ENCODE measurements around the gene TMEM18. TPM values are rescaled to one million over a fixed set of nuclear protein-coding genes. Genes with fewer than 3 reads are reported as not detected.

Gene TMEM18
- total and polyA plus RNA-seq, 4 donors = 19.5 to 36.0 (median 21.4) TPM

DNA sequence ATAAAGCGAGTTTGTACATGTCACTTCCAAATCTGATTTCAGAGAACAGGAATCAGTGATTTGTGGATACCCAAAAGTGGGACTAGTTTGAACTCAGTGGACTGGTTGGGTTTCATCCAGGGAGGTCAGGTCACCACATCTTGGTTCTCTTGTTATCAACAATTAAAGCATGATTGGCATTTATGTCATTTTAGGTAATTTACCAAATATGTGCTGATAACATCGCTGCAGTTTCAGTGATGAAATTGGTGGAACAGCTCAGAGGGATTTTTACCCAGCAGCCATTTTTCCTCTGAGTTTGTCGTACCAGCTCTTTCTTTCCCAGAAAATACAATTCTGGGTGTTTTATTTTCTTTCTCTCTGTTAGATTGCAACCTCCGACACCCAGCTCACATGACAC lies 33.4 kb downstream of the TMEM18 start:
- Histone ChIP-seq H3K9me3 (ENCODE audit: control insufficient read depth in 4 of 4, insufficient read depth in 3 of 4, low read length in 3 of 4) (no peaks in the 10 kb centered on the region), H3K9ac (ENCODE audit: insufficient read depth in 1 of 2, low read length in 2 of 2) (no peak overlapping the region), H3K4me3 (no peak overlapping the region), H3K36me3 (ENCODE audit: control insufficient read depth in 4 of 4, insufficient read depth in 4 of 4, low read length in 4 of 4) (no peaks in the 10 kb centered on the region), H3K4me1 (ENCODE audit: control insufficient read depth in 5 of 5, insufficient read depth in 5 of 5, low read length in 5 of 5) (peaks cover 0 to 2% (median 0%) of the 10 kb centered on the region in 5 donors), H3K27ac (ENCODE audit: low read depth in 1 of 2, low read length in 1 of 2) (no peak overlapping the region), H3K27me3 (ENCODE audit: control insufficient read depth in 3 of 3, insufficient read depth in 3 of 3, low read length in 2 of 3) (peaks cover 0 to 3% (median 0%) of the 10 kb centered on the region in 3 donors)
- TF ChIP-seq, protein P1, sequence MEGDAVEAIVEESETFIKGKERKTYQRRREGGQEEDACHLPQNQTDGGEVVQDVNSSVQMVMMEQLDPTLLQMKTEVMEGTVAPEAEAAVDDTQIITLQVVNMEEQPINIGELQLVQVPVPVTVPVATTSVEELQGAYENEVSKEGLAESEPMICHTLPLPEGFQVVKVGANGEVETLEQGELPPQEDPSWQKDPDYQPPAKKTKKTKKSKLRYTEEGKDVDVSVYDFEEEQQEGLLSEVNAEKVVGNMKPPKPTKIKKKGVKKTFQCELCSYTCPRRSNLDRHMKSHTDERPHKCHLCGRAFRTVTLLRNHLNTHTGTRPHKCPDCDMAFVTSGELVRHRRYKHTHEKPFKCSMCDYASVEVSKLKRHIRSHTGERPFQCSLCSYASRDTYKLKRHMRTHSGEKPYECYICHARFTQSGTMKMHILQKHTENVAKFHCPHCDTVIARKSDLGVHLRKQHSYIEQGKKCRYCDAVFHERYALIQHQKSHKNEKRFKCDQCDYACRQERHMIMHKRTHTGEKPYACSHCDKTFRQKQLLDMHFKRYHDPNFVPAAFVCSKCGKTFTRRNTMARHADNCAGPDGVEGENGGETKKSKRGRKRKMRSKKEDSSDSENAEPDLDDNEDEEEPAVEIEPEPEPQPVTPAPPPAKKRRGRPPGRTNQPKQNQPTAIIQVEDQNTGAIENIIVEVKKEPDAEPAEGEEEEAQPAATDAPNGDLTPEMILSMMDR (IDR thresholded peaks at IDR 0.05; ENCODE audit: control extremely low read depth, extremely low read depth) = no peak
- ATAC-seq (ENCODE audit: insufficient read depth, low FRiP score) = no peak
- 82 to 89% methylated on average over 4 of the region's 4 CpGs for WGBS, 2 donors
- DNase-seq = no peak

DNA sequence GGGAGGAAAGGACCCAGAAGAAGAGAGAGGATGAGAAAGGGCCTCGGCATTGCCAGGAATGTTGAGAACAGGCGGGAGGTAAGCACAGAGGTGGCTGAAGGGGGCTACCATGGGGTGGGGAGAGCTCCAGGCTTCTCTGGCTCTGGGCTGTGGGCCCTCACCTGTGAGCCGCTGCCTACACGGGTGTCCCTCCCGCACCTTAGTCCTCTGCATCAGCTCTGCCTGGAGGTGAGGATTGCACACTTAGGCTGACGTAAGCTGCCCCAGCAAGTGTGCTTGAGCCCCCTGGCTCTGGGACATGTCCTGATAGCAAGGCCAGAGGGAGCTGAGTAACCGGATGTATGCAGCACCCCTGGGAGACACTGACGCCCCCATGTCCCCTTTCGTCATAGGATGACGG lies 33.9 kb downstream of the TMEM18 start:
- 86% methylated on average over 10 of the region's 10 CpGs for WGBS, 2 donors
- no peak for DNase-seq
- TF ChIP-seq, protein P1 (IDR thresholded peaks at IDR 0.05; ENCODE audit: control extremely low read depth, extremely low read depth) = no peak

DNA sequence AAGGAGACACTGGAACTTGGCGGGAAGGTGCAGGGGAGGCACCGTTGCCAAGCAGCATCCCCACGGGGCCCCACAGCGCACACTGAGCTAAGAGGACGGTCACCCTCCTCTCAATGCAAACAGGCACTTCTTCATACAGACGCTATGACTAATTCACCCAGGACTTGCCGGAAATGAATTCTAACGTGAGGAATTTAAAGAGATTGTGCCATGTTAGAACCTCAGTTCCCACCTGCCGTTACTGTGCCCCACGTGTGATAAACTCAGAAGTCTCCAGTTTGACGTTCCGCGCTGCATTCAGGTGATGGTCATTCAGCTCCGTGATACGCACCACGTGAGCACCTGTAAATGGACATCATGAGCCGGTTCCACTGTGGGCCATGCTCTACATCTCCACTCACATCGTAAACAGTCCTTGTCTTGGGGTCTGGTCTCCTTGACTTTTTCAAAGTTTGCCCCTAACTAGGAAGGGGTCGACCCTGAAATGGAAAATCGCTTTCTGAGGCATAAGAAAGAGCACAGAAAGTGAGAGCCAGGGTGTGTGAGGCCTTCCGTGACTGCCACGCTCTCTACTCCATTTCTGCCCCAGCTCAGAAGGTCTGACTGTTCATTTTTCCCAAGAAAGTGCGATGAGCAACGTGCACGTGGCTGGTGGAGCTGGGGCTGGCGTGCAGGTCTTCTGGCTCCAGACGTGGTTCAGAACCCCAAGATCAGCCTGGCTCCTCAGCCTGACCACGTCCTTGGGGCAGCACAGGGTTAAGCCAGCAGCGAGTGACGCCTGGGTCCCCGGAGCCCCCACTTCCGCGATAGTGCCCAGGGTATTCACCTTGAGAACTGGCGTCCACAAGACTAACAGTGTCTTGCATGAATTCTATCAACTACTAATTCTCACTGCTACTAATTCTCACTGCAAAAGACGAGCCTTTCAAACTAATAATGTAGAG lies 35.1 kb downstream of the TMEM18 start:
- TF ChIP-seq, protein P1 (IDR thresholded peaks at IDR 0.05; ENCODE audit: control extremely low read depth, extremely low read depth) = no peak
- ATAC-seq (ENCODE audit: insufficient read depth, low FRiP score) (no peak), DNase-seq (no peak)
- Histone ChIP-seq H3K4me3 (no peak overlapping the region), H3K9me3 (ENCODE audit: control insufficient read depth in 4 of 4, insufficient read depth in 3 of 4, low read length in 3 of 4) (no peaks in the 10 kb centered on the region), H3K27me3 (ENCODE audit: control insufficient read depth in 3 of 3, insufficient read depth in 3 of 3, low read length in 2 of 3) (peaks cover 0 to 3% (median 0%) of the 10 kb centered on the region in 3 donors), H3K4me1 (ENCODE audit: control insufficient read depth in 5 of 5, insufficient read depth in 5 of 5, low read length in 5 of 5) (peaks cover 0 to 2% (median 0%) of the 10 kb centered on the region in 5 donors), H3K36me3 (ENCODE audit: control insufficient read depth in 4 of 4, insufficient read depth in 4 of 4, low read length in 4 of 4) (no peaks in the 10 kb centered on the region), H3K9ac (ENCODE audit: insufficient read depth in 1 of 2, low read length in 2 of 2) (no peak overlapping the region), H3K27ac (ENCODE audit: low read depth in 1 of 2, low read length in 1 of 2) (no peak overlapping the region)
- WGBS, 2 donors = 82 to 85% methylated on average over 35 of the region's 35 CpGs

More for the DNA sequence above, 33.9 kb downstream of the TMEM18 start:
- Histone ChIP-seq H3K27me3 (ENCODE audit: control insufficient read depth in 3 of 3, insufficient read depth in 3 of 3, low read length in 2 of 3) (peaks cover 0 to 3% (median 0%) of the 10 kb centered on the region in 3 donors), H3K9ac (ENCODE audit: insufficient read depth in 1 of 2, low read length in 2 of 2) (no peak overlapping the region), H3K4me1 (ENCODE audit: control insufficient read depth in 5 of 5, insufficient read depth in 5 of 5, low read length in 5 of 5) (peaks cover 0 to 2% (median 0%) of the 10 kb centered on the region in 5 donors), H3K27ac (ENCODE audit: low read depth in 1 of 2, low read length in 1 of 2) (no peak overlapping the region), H3K9me3 (ENCODE audit: control insufficient read depth in 4 of 4, insufficient read depth in 3 of 4, low read length in 3 of 4) (no peaks in the 10 kb centered on the region), H3K4me3 (no peak overlapping the region), H3K36me3 (ENCODE audit: control insufficient read depth in 4 of 4, insufficient read depth in 4 of 4, low read length in 4 of 4) (no peaks in the 10 kb centered on the region)
- no peak for ATAC-seq (ENCODE audit: insufficient read depth, low FRiP score)

Measured in lung (tissue), 12 donors.